GM19468 (cell line): ENCODE measurements around the gene TOMT.

Experiments used
- ATAC-seq: cut with Tn5 transposase; IDR thresholded peaks from one replicate; pipeline ENCODE4 v1.9.1; 2021; ENCODE audit warnings: mild to moderate bottlenecking, moderate library complexity, moderate number of reproducible peaks; ENCODE audit not compliant: unreplicated experiment; ENCODE audit errors: extremely low read depth

TOMT gene

GRCh38 chr11:72157131-72157530, 51.4 kb downstream of the TOMT start:
- ATAC-seq = no peak
